NCI-H446 treated with DMSO at 0.1 percent for 48 hours (cell line): ENCODE measurements around the gene SECISBP2.

ENCODE experiments used
- DNase-seq: peaks from one replicate; lab custom pipeline; 2025; lab: John Stamatoyannopoulos, UW

Gene SECISBP2

DNA sequence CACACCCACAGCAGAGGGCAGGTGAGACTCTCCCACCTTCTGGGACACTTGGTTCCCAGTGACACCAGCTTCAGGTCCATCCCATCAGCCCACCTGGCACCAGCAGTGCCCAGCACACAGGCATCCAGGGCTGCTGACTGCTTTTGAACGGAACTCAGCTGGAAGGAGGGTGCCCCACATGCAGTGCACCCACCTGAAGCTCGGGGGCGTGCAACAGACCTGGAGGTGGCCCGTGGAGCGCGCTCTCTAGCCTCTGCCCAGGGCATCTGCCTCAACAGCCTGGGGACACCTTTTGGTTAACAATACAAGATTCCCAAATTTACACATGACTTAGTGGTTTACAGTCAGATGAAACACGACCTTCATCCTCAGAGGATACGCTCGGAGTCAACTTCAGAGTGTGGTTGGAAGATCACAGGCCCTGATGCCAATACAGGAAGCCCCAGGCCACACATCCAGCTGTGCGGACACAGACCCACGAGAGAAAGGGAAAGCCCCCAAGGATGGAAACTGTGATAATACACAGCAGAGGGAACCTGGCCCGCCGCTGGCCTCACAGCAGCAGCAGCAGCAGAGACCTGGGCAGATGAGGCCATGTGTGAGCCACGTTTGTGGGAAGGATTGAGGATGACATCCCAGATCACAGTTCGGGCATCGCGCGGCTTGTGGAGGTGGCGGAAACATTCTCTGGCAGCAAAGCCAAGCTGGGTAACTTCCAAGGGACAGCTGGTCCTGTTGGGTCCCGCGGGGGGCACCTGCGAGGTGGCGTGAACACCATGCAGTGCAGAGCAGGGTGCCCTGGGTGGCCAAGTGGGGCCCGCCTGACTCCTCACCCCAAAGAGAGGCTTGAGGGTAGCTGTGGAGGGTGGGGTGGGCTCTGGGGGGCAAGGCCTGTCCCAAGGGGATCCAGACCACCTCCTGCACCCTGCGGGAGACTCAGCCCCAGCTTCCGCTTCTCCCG lies 64.0 kb downstream of the SECISBP2 start:
- DNase-seq = no peak

GRCh38 chr9:89383030-89383720 lies 64.9 kb downstream of the SECISBP2 start:
- no peak for DNase-seq

DNA sequence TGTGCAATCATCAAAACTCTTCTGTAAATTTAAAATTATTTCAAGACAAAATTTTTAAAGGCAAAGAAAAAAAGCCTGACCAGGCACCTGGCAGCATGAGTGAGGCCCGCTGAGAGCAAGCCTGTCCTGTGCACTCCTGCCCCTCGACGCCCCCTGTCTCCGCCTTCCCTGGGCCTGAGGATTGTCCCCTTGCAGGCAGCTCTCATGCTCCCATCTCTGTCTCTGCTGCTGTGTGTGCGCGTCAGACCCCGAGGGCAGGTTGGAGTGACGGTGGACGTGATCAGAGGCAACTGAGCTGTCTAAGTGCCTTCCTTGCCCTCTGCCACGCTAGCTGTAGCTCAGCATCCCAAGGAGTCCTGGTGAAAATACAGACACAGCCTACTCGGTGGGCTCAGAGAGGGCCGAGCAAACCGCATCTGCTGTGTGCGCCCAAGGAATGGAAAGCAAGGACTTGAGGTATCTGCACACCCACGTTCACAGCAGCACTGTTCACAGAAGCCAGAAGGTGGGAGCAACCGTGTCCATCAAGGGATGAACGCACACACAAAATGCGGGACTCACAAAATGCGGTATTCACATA lies 65.5 kb downstream of the SECISBP2 start:
- no peak for DNase-seq

GRCh38 chr9:89384783-89385182 lies 66.5 kb downstream of the SECISBP2 start:
- DNase-seq = no peak

DNA sequence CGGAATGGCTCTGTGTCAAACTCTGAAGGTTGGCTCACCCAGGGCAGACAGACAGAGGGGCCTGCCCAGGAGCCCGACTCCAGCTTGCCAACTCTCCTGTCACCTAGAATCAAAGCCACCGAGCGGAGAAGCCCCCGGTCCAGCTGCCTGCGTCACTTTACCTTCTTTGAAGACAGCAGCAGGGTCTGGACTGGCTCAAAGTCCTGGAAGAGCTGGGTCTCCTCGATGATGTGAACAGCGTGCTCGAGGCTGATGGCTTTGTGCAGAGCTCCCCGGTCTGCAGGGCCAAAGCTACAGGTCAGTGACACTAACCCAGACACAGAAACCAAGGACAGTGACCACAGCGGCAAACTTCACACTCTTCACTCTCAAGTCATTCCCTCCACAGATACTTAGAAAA lies 67.9 kb downstream of the SECISBP2 start:
- DNase-seq = no peak

DNA sequence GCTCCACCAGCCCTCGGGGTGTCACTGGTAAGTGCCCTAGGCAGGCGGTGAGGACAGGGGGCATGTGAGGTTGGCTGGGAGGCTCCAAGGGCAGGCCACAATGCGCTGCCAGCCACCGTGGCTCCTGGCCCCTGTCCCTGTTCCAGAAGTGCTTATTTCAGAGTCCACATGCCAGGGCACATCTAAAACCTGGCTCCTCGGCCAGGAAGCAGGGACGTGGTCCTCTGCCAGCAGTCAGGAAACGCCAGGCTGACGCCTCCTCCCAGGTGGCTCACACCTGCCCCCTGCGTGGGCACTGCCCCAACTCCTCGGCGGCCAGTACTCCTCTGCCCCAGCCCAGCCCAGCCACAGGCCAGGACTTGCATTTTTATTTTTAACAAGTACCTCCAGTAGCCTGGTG lies 68.5 kb downstream of the SECISBP2 start:
- no peak for DNase-seq

DNA sequence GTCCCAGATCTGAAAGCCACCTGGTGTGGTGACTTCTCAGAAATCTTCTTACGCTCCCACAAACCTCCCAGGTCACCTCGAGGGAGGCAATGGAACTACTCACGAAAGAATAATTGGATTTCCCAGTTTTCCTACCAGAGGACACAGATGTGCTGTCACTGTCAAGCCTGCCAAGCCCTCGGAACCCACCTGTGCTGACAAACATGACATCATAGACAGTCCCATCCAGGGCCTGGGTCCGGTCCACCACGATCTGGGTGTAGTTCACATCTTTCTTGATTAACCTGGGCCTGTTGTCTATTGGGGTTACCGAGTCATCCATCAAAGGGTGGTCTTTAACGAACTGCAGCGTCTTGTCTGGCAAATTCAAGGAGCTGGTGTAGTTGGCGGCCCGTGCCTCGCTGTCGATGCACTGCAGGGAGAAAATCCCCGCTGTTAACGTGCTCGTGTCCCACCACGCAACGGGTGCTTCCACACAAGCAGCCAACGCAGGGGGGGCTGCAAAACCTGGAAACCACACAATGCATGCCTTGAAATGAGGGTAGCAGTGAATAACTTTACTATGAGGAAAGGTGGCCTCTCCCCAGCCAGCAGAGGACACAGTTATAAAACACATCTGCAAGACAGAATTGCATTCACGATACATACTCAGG lies 69.0 kb downstream of the SECISBP2 start:
- DNase-seq = no peak

DNA sequence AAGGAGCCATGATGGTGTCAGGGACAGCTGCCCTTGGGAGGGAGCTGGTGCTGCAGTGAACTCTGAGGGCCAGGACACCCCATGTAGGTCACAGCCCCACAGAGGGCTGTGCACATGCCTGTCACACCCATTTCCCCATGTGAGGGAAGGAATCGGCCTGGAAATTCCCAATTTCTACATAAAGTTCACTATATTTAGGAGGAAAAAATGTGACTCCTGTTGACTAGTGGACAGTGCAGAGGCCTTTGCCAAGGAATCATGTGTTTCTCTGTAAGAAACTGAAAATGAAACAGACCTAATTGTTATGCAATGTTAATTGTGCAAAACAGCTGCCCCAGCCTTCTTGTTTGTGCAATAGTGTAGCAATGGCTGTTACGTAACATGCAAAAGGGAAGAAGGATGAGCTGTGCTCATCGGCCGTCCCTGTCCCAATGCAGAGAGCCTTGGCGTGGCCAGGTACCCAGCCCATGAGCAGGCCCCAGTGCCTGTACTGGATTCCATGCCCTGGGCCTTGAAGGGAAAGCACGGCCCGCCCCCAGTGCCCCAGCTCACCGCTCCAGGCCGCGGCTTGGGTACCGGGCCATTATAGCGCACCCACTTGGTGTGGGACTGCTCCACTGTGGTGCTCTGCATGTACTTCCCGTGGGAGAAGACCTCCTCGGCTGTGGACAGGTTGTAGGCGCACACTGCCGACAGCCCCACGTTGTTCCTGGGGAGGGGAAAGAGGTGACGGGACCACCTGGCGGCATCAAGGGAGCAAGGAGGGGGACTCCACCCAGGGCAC lies 70.0 kb downstream of the SECISBP2 start:
- DNase-seq = no peak

DNA sequence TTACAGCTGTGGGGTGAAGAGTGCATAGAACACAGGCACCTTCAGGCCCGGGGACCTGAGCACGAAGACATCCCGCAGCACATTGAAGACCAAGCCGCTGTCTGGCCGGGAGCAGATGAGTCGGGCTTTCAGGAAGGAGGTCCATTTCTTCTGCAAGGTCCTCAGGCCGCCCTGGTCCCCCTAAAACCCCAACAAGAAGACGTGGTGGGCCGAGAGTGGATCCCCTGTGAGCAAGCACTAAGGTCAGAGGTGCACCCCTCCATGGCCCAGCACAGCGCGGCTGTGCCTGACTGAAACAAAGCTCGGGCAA lies 70.5 kb downstream of the SECISBP2 start:
- no peak for DNase-seq

DNA sequence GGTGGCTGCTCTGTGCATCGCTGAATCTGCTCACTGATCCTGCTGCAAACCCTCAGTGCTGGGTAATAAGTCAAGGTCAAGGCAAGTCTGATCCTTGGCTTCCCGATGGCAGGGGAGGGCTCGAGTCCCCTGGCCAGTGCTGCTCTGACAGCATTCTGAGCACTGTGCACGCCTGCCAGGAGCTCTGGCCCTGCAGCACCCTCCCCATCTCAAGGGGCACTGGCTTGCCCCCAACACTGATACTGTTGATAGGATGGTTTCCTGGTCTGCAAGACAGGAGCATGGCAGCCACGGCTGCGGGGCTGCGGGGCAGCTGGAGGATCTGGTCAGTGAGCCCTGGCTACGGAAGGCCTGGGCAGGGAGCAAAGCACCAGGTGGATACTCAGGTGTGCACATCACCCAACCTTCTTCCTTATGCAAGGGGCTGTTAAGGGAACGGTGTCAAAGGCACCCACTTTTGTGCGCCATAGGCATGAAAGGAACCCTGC lies 71.8 kb downstream of the SECISBP2 start:
- DNase-seq = no peak

GRCh38 chr9:89390578-89391116 lies 72.3 kb downstream of the SECISBP2 start:
- no peak for DNase-seq

GRCh38 chr9:89391585-89391984 lies 73.3 kb downstream of the SECISBP2 start:
- DNase-seq = no peak

- no peak for DNase-seq
Measured at GRCh38 chr9:89394412-89394811, 76.1 kb downstream of the SECISBP2 start.

- DNase-seq = no peak
Measured at GRCh38 chr9:89395931-89396710, 77.8 kb downstream of the SECISBP2 start.

DNA sequence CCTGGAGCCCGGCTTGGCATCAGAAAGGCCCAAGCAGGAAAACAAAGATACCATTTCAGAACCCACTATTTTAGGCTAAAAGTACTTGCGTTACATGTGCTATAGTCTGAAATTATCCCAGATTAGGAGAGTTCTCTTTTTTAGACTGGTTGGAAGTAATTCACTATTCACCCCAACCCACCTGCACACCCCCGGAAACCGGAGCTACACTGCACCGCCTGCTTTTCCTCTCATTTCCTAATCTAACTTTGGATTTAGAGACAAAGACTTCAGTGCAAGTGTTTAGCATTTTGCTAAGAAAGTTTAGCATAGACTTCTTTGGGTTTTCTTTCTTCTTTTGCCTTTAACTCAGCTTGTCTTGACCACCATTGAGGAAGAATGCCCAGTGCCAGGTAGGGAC lies 79.2 kb downstream of the SECISBP2 start:
- no peak for DNase-seq

- DNase-seq = no peak
Measured at GRCh38 chr9:89398621-89399020, 80.3 kb downstream of the SECISBP2 start.

DNA sequence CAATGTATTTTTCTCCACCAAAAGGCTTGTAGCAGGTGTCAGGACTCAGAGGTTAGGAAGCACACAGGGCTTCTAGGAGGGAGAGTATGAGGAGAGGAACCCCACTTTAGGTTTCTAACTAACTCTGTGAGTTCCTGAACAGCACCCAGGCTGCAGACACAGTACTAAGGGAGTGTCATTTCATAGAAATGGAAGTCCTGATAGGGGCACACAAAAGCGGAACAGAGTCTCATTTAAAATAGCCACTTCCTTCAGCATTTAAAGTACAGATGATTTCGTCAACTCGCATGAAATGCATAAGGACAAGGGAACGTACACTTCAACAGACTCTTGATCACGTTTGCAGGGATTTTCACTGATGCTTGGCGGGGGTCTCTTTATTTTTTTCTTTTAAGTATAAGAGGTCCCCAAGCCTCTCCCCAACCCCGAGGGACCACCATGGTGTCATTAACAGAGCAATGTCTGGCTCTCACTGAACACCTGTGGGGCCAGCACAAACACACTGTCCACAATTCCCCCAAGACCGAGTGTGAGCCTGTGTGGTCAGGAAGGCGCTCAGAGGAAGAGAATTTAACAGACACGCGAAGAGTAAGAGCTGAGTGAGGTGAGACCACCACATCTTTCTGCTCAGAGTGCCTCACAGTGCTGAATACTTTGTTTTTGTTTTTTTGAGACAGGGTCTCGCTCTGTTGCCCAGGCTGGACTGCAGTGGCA lies 82.3 kb downstream of the SECISBP2 start:
- DNase-seq = no peak

- no peak for DNase-seq
Measured at GRCh38 chr9:89402695-89403427, 84.6 kb downstream of the SECISBP2 start.

DNA sequence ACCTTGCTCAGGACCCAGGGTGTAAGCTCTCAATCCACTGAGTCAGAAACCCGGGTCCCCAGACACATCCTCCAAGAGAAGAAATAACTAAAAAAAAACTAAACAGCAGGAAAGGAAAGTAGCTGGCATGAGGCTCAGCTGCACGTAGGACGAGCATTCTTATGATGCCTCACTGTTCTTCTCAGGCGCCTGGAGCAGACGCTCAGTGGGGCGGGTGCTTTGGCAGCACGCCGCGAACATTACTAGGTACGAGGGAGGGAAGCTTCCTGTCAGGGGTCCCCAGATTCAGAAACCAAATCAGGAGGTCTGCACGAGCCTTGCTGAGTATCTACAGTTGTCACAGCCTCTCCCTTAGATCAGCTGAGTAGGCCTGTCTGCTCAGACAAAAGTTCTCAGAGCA lies 85.8 kb downstream of the SECISBP2 start:
- no peak for DNase-seq
